ENCODE data around the gene NSUN7.
A peak's percentile ranks its signal among the peaks of the same experiment; 100 is the strongest.

Gene NSUN7

DNA sequence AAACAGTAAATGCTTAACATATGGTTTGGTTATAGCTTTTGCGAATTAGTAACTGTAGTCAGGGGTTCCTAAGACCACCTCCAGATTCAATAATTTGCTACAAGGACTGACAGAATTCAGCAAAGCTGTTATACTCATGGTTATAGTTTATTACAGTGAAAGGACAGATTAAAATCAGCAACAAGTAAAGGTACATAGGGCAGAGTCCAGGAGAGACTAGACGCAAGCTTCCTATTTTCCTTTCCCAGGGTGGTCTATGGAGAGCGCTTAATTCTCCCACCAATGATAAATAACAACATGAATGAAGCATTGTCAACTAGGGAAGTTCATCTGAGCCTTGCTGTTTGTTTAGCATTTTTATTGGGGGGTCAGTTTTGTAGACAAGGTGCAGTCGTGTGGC is 5.9 kb downstream of the NSUN7 start:
- no peaks in the 10 kb centered on the region for H3K79me2 ChIP-seq (ENCODE audit: control insufficient read depth, insufficient read depth, low read length)
- no peaks in the 10 kb centered on the region for H3K36me3 ChIP-seq (ENCODE audit: control insufficient read depth, insufficient read depth, low read length)
- H3K9ac ChIP-seq (ENCODE audit: low read length), result no peak overlapping the region
- no peak overlapping the region for H4K5ac ChIP-seq (ENCODE audit: low read length)
- no peak overlapping the region for H3K4ac ChIP-seq (ENCODE audit: low read depth, low read length)
- no peak overlapping the region for H3K4me2 ChIP-seq (ENCODE audit: low read length)
- H2BK120ac ChIP-seq (ENCODE audit: low read depth, low read length), result no peak overlapping the region
- WGBS (ENCODE audit: extremely low coverage, insufficient coverage, low lambda C conversion rate), result no CpG with 5 or more reads among the region's 4 CpGs
- H3K18ac ChIP-seq (ENCODE audit: low read length), result no peak overlapping the region
- no peaks in the 10 kb centered on the region for H3K27me3 ChIP-seq (ENCODE audit: insufficient read depth, low read length, poor library complexity)
- H4K8ac ChIP-seq (ENCODE audit: low read depth, low read length), result no peak overlapping the region
- H2AK5ac ChIP-seq (ENCODE audit: low read length), result no peak overlapping the region
- H3K4me1 ChIP-seq (ENCODE audit: control insufficient read depth, low read depth, low read length), result no peaks in the 10 kb centered on the region
- no peak overlapping the region for H2BK5ac ChIP-seq (ENCODE audit: low read length)
- no peak overlapping the region for H2BK15ac ChIP-seq (replicated peaks; ENCODE audit: low read depth)
- no peak for DNase-seq
- no peak overlapping the region for H3K27ac ChIP-seq (ENCODE audit: low read depth, low read length)
- H3K79me1 ChIP-seq (ENCODE audit: low read length), result no peaks in the 10 kb centered on the region
- no peak overlapping the region for H3K23ac ChIP-seq (ENCODE audit: low read length)
- no peak overlapping the region for H3K56ac ChIP-seq (ENCODE audit: low read length)
- no peak overlapping the region for H3K4me3 ChIP-seq (ENCODE audit: low read length)

DNA sequence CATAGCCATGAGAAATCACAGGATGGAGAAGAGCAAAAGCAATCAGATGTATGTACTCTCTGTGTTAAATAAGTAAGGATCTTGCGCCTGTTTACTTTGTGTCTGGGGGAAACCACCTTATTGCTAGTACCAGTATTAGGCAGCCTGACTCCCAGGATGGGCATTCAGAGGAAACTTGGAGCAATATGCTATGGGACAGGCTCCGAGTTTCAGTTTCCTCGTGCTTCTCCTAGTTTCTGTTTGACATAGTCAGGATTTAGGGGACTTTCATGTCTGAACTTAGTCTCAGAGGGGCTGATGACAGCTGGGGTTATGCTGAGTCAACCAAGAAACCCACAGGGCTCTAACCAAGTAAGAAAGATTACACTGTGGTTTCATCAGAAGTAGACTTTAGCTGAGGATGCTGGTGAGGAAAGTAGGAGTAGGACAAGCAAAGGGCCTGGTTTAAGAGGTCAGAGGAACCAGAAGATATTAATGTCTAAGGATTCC is 13.5 kb downstream of the NSUN7 start:
- Histone ChIP-seq H3K79me1 (ENCODE audit: low read length) (no peaks in the 10 kb centered on the region), H2BK5ac (ENCODE audit: low read length) (no peak overlapping the region), H3K36me3 (ENCODE audit: control insufficient read depth, insufficient read depth, low read length) (no peaks in the 10 kb centered on the region), H3K4me1 (ENCODE audit: control insufficient read depth, low read depth, low read length) (no peaks in the 10 kb centered on the region), H3K4me3 (ENCODE audit: low read length) (no peak overlapping the region), H3K23ac (ENCODE audit: low read length) (no peak overlapping the region), H3K4me2 (ENCODE audit: low read length) (no peak overlapping the region), H3K18ac (ENCODE audit: low read length) (no peak overlapping the region), H2BK120ac (ENCODE audit: low read depth, low read length) (no peak overlapping the region), H3K9ac (ENCODE audit: low read length) (no peak overlapping the region), H2BK15ac (replicated peaks; ENCODE audit: low read depth) (no peak overlapping the region), H3K79me2 (ENCODE audit: control insufficient read depth, insufficient read depth, low read length) (no peaks in the 10 kb centered on the region), H4K5ac (ENCODE audit: low read length) (no peak overlapping the region), H3K27ac (ENCODE audit: low read depth, low read length) (no peak overlapping the region), H3K4ac (ENCODE audit: low read depth, low read length) (no peak overlapping the region), H3K56ac (ENCODE audit: low read length) (no peak overlapping the region), H3K27me3 (ENCODE audit: insufficient read depth, low read length, poor library complexity) (no peaks in the 10 kb centered on the region), H2AK5ac (ENCODE audit: low read length) (no peak overlapping the region), H4K8ac (ENCODE audit: low read depth, low read length) (no peak overlapping the region)
- WGBS (ENCODE audit: extremely low coverage, insufficient coverage, low lambda C conversion rate), result no CpG with 5 or more reads among the region's 3 CpGs
- DNase-seq, result peak; percentile 33

GRCh38 chr4:40769266-40769665 is 19.5 kb downstream of the NSUN7 start:
- H3K4ac ChIP-seq (ENCODE audit: low read depth, low read length), result no peak overlapping the region
- H3K23ac ChIP-seq (ENCODE audit: low read length), result no peak overlapping the region
- WGBS (ENCODE audit: extremely low coverage, insufficient coverage, low lambda C conversion rate), result no CpG with 5 or more reads among the region's 1 CpG

DNA sequence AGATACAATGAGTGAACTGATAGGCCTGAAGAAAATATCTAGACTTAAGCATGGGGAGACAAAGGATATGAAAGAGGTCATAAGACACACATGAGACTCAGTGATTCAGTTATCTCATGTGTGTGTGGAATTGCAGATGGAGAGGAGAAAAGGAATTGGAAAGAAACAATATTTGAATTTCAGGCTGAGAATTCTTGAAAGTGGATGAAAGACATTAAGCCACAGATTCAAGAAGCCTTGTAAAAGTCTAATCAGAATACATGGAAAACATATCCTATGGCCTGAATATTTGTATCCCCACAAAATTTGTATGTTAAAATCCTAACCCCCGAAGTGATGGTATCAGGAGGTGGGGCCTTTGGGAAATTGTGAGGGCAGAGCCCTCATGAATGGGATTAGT is 28.3 kb downstream of the NSUN7 start:
- no peaks in the 10 kb centered on the region for H3K4me1 ChIP-seq (ENCODE audit: control insufficient read depth, low read depth, low read length)
- no peak overlapping the region for H2BK5ac ChIP-seq (ENCODE audit: low read length)
- H3K79me2 ChIP-seq (ENCODE audit: control insufficient read depth, insufficient read depth, low read length), result no peaks in the 10 kb centered on the region
- no peak overlapping the region for H2BK15ac ChIP-seq (replicated peaks; ENCODE audit: low read depth)
- H2AK5ac ChIP-seq (ENCODE audit: low read length), result no peak overlapping the region
- H3K23ac ChIP-seq (ENCODE audit: low read length), result no peak overlapping the region
- H3K27ac ChIP-seq (ENCODE audit: low read depth, low read length), result no peak overlapping the region
- WGBS (ENCODE audit: extremely low coverage, insufficient coverage, low lambda C conversion rate), result no CpG with 5 or more reads among the region's 1 CpG
- no peak overlapping the region for H3K9ac ChIP-seq (ENCODE audit: low read length)
- H3K56ac ChIP-seq (ENCODE audit: low read length), result no peak overlapping the region
- no peak overlapping the region for H3K4me3 ChIP-seq (ENCODE audit: low read length)
- no peaks in the 10 kb centered on the region for H3K27me3 ChIP-seq (ENCODE audit: insufficient read depth, low read length, poor library complexity)
- no peak overlapping the region for H4K8ac ChIP-seq (ENCODE audit: low read depth, low read length)
- no peak overlapping the region for H2BK120ac ChIP-seq (ENCODE audit: low read depth, low read length)
- DNase-seq, result no peak
- no peak overlapping the region for H4K5ac ChIP-seq (ENCODE audit: low read length)
- no peak overlapping the region for H3K4ac ChIP-seq (ENCODE audit: low read depth, low read length)
- no peaks in the 10 kb centered on the region for H3K79me1 ChIP-seq (ENCODE audit: low read length)
- no peaks in the 10 kb centered on the region for H3K36me3 ChIP-seq (ENCODE audit: control insufficient read depth, insufficient read depth, low read length)
- H3K4me2 ChIP-seq (ENCODE audit: low read length), result no peak overlapping the region
- no peak overlapping the region for H3K18ac ChIP-seq (ENCODE audit: low read length)

More at GRCh38 chr4:40769266-40769665, 19.5 kb downstream of the NSUN7 start:
- H2BK15ac ChIP-seq (replicated peaks; ENCODE audit: low read depth), result no peak overlapping the region
- no peak overlapping the region for H3K4me3 ChIP-seq (ENCODE audit: low read length)
- no peak overlapping the region for H4K8ac ChIP-seq (ENCODE audit: low read depth, low read length)
- no peaks in the 10 kb centered on the region for H3K79me2 ChIP-seq (ENCODE audit: control insufficient read depth, insufficient read depth, low read length)
- H3K18ac ChIP-seq (ENCODE audit: low read length), result no peak overlapping the region
- no peak overlapping the region for H4K5ac ChIP-seq (ENCODE audit: low read length)
- H3K56ac ChIP-seq (ENCODE audit: low read length), result no peak overlapping the region
- H3K9ac ChIP-seq (ENCODE audit: low read length), result no peak overlapping the region
- H2BK5ac ChIP-seq (ENCODE audit: low read length), result no peak overlapping the region
- H3K4me1 ChIP-seq (ENCODE audit: control insufficient read depth, low read depth, low read length), result no peaks in the 10 kb centered on the region
- H2AK5ac ChIP-seq (ENCODE audit: low read length), result no peak overlapping the region
- H3K4me2 ChIP-seq (ENCODE audit: low read length), result no peak overlapping the region
- no peak for DNase-seq
- H3K79me1 ChIP-seq (ENCODE audit: low read length), result no peaks in the 10 kb centered on the region
- no peak overlapping the region for H2BK120ac ChIP-seq (ENCODE audit: low read depth, low read length)
- H3K27me3 ChIP-seq (ENCODE audit: insufficient read depth, low read length, poor library complexity), result no peaks in the 10 kb centered on the region
- H3K36me3 ChIP-seq (ENCODE audit: control insufficient read depth, insufficient read depth, low read length), result no peaks in the 10 kb centered on the region
- no peak overlapping the region for H3K27ac ChIP-seq (ENCODE audit: low read depth, low read length)

DNA sequence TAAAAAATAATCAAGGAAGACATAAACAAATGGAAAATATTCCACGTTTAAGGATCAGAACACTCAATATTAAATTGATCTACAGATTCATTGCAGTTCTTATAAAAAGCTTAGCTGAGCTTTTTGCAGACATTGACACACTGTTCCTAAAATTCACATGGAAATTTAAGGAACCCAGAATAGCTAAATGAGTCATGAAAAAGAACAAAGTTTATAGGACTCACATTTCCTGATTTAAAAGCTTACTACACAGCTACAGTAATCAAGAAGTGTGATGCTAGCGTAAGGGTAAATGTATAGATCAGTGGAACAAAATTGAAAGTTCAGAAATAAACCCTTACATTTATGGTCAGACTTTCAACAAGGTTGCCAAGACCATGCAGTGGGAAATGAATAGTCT is 33.1 kb downstream of the NSUN7 start:
- no peak overlapping the region for H2BK120ac ChIP-seq (ENCODE audit: low read depth, low read length)
- H2BK15ac ChIP-seq (replicated peaks; ENCODE audit: low read depth), result no peak overlapping the region
- H3K27me3 ChIP-seq (ENCODE audit: insufficient read depth, low read length, poor library complexity), result no peaks in the 10 kb centered on the region
- no peak overlapping the region for H4K5ac ChIP-seq (ENCODE audit: low read length)
- no peak overlapping the region for H3K27ac ChIP-seq (ENCODE audit: low read depth, low read length)
- H4K8ac ChIP-seq (ENCODE audit: low read depth, low read length), result no peak overlapping the region
- DNase-seq, result no peak
- H3K36me3 ChIP-seq (ENCODE audit: control insufficient read depth, insufficient read depth, low read length), result no peaks in the 10 kb centered on the region
- H3K56ac ChIP-seq (ENCODE audit: low read length), result no peak overlapping the region
- no peaks in the 10 kb centered on the region for H3K79me1 ChIP-seq (ENCODE audit: low read length)
- no peak overlapping the region for H3K4me2 ChIP-seq (ENCODE audit: low read length)
- no peaks in the 10 kb centered on the region for H3K4me1 ChIP-seq (ENCODE audit: control insufficient read depth, low read depth, low read length)
- no peak overlapping the region for H2AK5ac ChIP-seq (ENCODE audit: low read length)
- no peak overlapping the region for H3K4ac ChIP-seq (ENCODE audit: low read depth, low read length)
- H3K18ac ChIP-seq (ENCODE audit: low read length), result no peak overlapping the region
- WGBS (ENCODE audit: extremely low coverage, insufficient coverage, low lambda C conversion rate), result no CpG with 5 or more reads among the region's 2 CpGs
- no peak overlapping the region for H3K9ac ChIP-seq (ENCODE audit: low read length)
- no peak overlapping the region for H3K23ac ChIP-seq (ENCODE audit: low read length)
- H3K4me3 ChIP-seq (ENCODE audit: low read length), result no peak overlapping the region
- no peaks in the 10 kb centered on the region for H3K79me2 ChIP-seq (ENCODE audit: control insufficient read depth, insufficient read depth, low read length)
- H2BK5ac ChIP-seq (ENCODE audit: low read length), result no peak overlapping the region

DNA sequence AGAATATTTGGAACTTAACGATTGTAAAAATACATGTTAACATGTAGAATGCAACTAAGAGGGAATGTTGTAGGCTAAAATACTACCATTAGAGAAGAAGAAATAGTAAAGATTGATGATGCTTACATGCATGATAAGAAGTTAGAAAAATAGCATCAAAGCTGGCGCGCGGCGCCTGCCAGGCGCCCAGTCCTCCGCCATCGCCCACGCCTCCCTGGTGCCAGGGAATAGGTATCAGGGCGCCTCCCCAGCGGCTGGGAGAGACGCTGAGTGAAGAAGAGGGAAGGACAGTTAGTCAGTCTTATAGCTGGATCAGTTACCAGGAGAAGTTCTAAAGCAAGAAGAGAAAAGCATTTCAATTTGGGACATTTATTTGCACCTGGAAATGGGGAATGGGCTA is 36.0 kb downstream of the NSUN7 start:
- H3K23ac ChIP-seq (ENCODE audit: low read length), result no peak overlapping the region
- H3K4me3 ChIP-seq (ENCODE audit: low read length), result no peak overlapping the region
- no peak overlapping the region for H2AK5ac ChIP-seq (ENCODE audit: low read length)
- no peaks in the 10 kb centered on the region for H3K79me2 ChIP-seq (ENCODE audit: control insufficient read depth, insufficient read depth, low read length)
- H3K9ac ChIP-seq (ENCODE audit: low read length), result no peak overlapping the region
- no CpG with 5 or more reads among the region's 12 CpGs for WGBS (ENCODE audit: extremely low coverage, insufficient coverage, low lambda C conversion rate)
- no peaks in the 10 kb centered on the region for H3K4me1 ChIP-seq (ENCODE audit: control insufficient read depth, low read depth, low read length)
- H3K4me2 ChIP-seq (ENCODE audit: low read length), result no peak overlapping the region
- H3K27ac ChIP-seq (ENCODE audit: low read depth, low read length), result no peak overlapping the region
- H3K27me3 ChIP-seq (ENCODE audit: insufficient read depth, low read length, poor library complexity), result no peaks in the 10 kb centered on the region
- no peak overlapping the region for H3K18ac ChIP-seq (ENCODE audit: low read length)
- H2BK5ac ChIP-seq (ENCODE audit: low read length), result no peak overlapping the region
- H2BK15ac ChIP-seq (replicated peaks; ENCODE audit: low read depth), result no peak overlapping the region
- H3K4ac ChIP-seq (ENCODE audit: low read depth, low read length), result no peak overlapping the region
- no peak overlapping the region for H2BK120ac ChIP-seq (ENCODE audit: low read depth, low read length)
- no peak for DNase-seq
- H3K36me3 ChIP-seq (ENCODE audit: control insufficient read depth, insufficient read depth, low read length), result no peaks in the 10 kb centered on the region
- H4K8ac ChIP-seq (ENCODE audit: low read depth, low read length), result no peak overlapping the region
- no peak overlapping the region for H3K56ac ChIP-seq (ENCODE audit: low read length)
- no peak overlapping the region for H4K5ac ChIP-seq (ENCODE audit: low read length)
- H3K79me1 ChIP-seq (ENCODE audit: low read length), result no peaks in the 10 kb centered on the region
